Stomach (tissue), 4 donors: ENCODE measurements around the gene QRSL1.
"Not testable (repeated sequence)": the region's sequence is repeated elsewhere in the genome, so short reads cannot be mapped to it uniquely, and the experiment has no call there.

Experiments
- CTCF ChIP-seq, 7 experiments: fragments of 450-650 bp in 4 of 7; fragments of 200-600 bp in 3 of 7; sonication (generic) in 3 of 7; IDR thresholded peaks; one replicate each; pipeline ENCODE4 v1.5.1; 2016 to 2019; ENCODE audit warnings: antibody characterized with exemption in 7 of 7, control low read depth in 2 of 7, mild to moderate bottlenecking in 1 of 7
- POLR2A ChIP-seq, 4 donors: fragments of 450-650 bp; IDR thresholded peaks; one replicate each; pipeline ENCODE4 v1.6.1; 2016; ENCODE audit warnings: antibody characterized with exemption in 4 of 4, control low read depth in 2 of 4, mild to moderate bottlenecking in 1 of 4, moderate library complexity in 1 of 4

GRCh38 chr6:106701201-106701600 lies 71.8 kb downstream of the QRSL1 start:
- TF ChIP-seq CTCF, POLR2A (IDR thresholded peaks at IDR 0.05): not testable (repeated sequence)
